IMR-90 (cell line): ENCODE measurements around the gene TMEM161A. TPM values are rescaled to one million over a fixed set of nuclear protein-coding genes. Genes with fewer than 3 reads are reported as not detected.

Source experiments
- ATAC-seq: fragments of 200-7000 bp; cut with Tn5 transposase; 2 replicates; pipeline ENCODE4 v1.9.1; 2020; ENCODE audit warnings: low read depth, mild to moderate bottlenecking, moderate library complexity
- BruUV-seq: library from RNA; stranded (reverse); fragments of 400-500 nt; replicated peaks from 2 replicates; lab custom pipeline; 2021; lab: Mats Ljungman, UMichigan
- CTCF ChIA-PET: fragments of 300-600 bp; formaldehyde crosslinking; extraction: SDS; loops from one replicate; lab custom pipeline; 2021; ENCODE audit warnings: antibody characterized with exemption; lab: Yijun Ruan, JAX
- POLR2A ChIA-PET: fragments of 300-600 bp; sonication (Branson Sonifier 250); formaldehyde crosslinking; loops from one replicate; lab custom pipeline; 2022; ENCODE audit warnings: antibody characterized with exemption; ENCODE audit not compliant: unreplicated experiment; lab: Charles Lee
- DNase-seq: peaks from one replicate; pipeline ENCODE4 v3.0.0; 2013
- H2AFZ ChIP-seq: replicated peaks from 2 replicates; pipeline ENCODE3; 2013; ENCODE audit warnings: low read length, mild to moderate bottlenecking; ENCODE audit not compliant: poor library complexity
- H2AK5ac ChIP-seq: 2 replicates; pipeline ENCODE4 v1.6.1; 2013; ENCODE audit warnings: low read depth, low read length, inconsistent platforms
- H2AK9ac ChIP-seq: replicated peaks from 2 replicates; pipeline ENCODE3; 2013; ENCODE audit warnings: mild to moderate bottlenecking, low read depth, low read length, moderate library complexity; ENCODE audit not compliant: poor library complexity
- H2BK120ac ChIP-seq: 2 replicates; pipeline ENCODE4 v1.6.1; 2013; ENCODE audit warnings: low read depth, low read length, inconsistent platforms
- H2BK15ac ChIP-seq: 3 replicates; pipeline ENCODE4 v1.6.1; 2013; ENCODE audit warnings: low read depth, low read length, inconsistent platforms
- H2BK20ac ChIP-seq: 2 replicates; pipeline ENCODE4 v1.6.1; 2013; ENCODE audit warnings: low read depth, mild to moderate bottlenecking, inconsistent platforms, low read length, moderate library complexity
- H2BK5ac ChIP-seq: 2 replicates; pipeline ENCODE4 v1.6.1; 2013; ENCODE audit warnings: mild to moderate bottlenecking, low read depth, low read length, inconsistent platforms; ENCODE audit not compliant: poor library complexity, severe bottlenecking
- H3K14ac ChIP-seq: replicated peaks from 2 replicates; pipeline ENCODE4 v1.6.1; 2013; ENCODE audit warnings: low read depth, low read length, inconsistent platforms
- H3K18ac ChIP-seq: 2 replicates; pipeline ENCODE4 v1.6.1; 2013; ENCODE audit warnings: low read depth, low read length, control low read depth
- H3K23ac ChIP-seq: 2 replicates; pipeline ENCODE4 v1.6.1; 2013; ENCODE audit warnings: low read depth, low read length, inconsistent platforms
- H3K27ac ChIP-seq: 2 replicates; pipeline ENCODE4 v1.5.1; 2013; ENCODE audit warnings: mild to moderate bottlenecking, control low read depth, low read length; ENCODE audit not compliant: insufficient read depth
- H3K27me3 ChIP-seq: 2 replicates; pipeline ENCODE4 v1.6.1; 2013; ENCODE audit warnings: low read length; ENCODE audit not compliant: control insufficient read depth, insufficient read depth
- H3K36me3 ChIP-seq: 2 replicates; pipeline ENCODE4 v1.6.1; 2013; ENCODE audit warnings: low read length, mixed read lengths; ENCODE audit not compliant: control insufficient read depth, insufficient read depth
- H3K4ac ChIP-seq: 2 replicates; pipeline ENCODE4 v1.6.1; 2013; ENCODE audit warnings: low read depth, low read length, inconsistent platforms
- H3K4me1 ChIP-seq: 2 replicates; pipeline ENCODE4 v1.6.1; 2013; ENCODE audit warnings: low read length, mixed read lengths; ENCODE audit not compliant: control insufficient read depth, insufficient read depth
- H3K4me2 ChIP-seq: 2 replicates; pipeline ENCODE4 v1.6.1; 2013; ENCODE audit warnings: low read depth, mild to moderate bottlenecking, control low read depth, low read length, moderate library complexity
- H3K4me3 ChIP-seq: 2 replicates; pipeline ENCODE4 v1.5.1; 2013; ENCODE audit warnings: low read depth, mild to moderate bottlenecking, control low read depth, low read length, moderate library complexity; ENCODE audit not compliant: insufficient read depth
- H3K56ac ChIP-seq: 2 replicates; pipeline ENCODE4 v1.6.1; 2013; ENCODE audit warnings: low read length, inconsistent platforms; ENCODE audit not compliant: insufficient read depth; ENCODE audit errors: extremely low read depth
- H3K79me1 ChIP-seq, 2 experiments: 2 replicates each; pipeline ENCODE4 v1.6.1; 2013; ENCODE audit warnings: low read length in 2 of 2, inconsistent platforms in 1 of 2, low read depth in 1 of 2
- H3K9ac ChIP-seq: 2 replicates; pipeline ENCODE4 v1.6.1; 2013; ENCODE audit warnings: low read depth, low read length, control low read depth
- H3K9me1 ChIP-seq: 2 replicates; pipeline ENCODE4 v1.6.1; 2013; ENCODE audit warnings: low read length, inconsistent platforms; ENCODE audit not compliant: insufficient read depth
- H3K9me3 ChIP-seq: 2 replicates; pipeline ENCODE4 v1.6.1; 2013; ENCODE audit warnings: low read length; ENCODE audit not compliant: control insufficient read depth, insufficient read depth
- H4K20me1 ChIP-seq: 2 replicates; pipeline ENCODE4 v1.6.1; 2013; ENCODE audit warnings: low read length, inconsistent platforms; ENCODE audit not compliant: insufficient read depth
- H4K5ac ChIP-seq: 2 replicates; pipeline ENCODE4 v1.6.1; 2013; ENCODE audit warnings: mild to moderate bottlenecking, low read depth, low read length, control low read depth
- H4K8ac ChIP-seq, 2 experiments: 2 replicates each; pipeline ENCODE4 v1.6.1; 2013; ENCODE audit warnings: low read depth in 2 of 2, low read length in 2 of 2, control low read depth in 1 of 2, inconsistent platforms in 1 of 2
- H4K91ac ChIP-seq: 2 replicates; pipeline ENCODE4 v1.6.1; 2013; ENCODE audit warnings: low read depth, low read length, inconsistent platforms; ENCODE audit not compliant: insufficient read depth
- BHLHE40 ChIP-seq: fragments of 150-350 bp; IDR thresholded peaks from 2 replicates; pipeline ENCODE4 v1.6.1; 2016; ENCODE audit warnings: mild to moderate bottlenecking, low read depth, low read length
- CEBPB ChIP-seq: IDR thresholded peaks from 2 replicates; pipeline ENCODE4 v1.6.1; 2012; ENCODE audit warnings: low read depth, low read length, improper control_type of control experiment
- CHD1 ChIP-seq: IDR thresholded peaks from 2 replicates; pipeline ENCODE4 v1.6.1; 2012; ENCODE audit warnings: low read depth, low read length, improper control_type of control experiment
- FOS ChIP-seq: fragments of 150-350 bp; IDR thresholded peaks from 2 replicates; pipeline ENCODE4 v1.6.1; 2016; ENCODE audit warnings: low read depth, low read length
- MAFK ChIP-seq: IDR thresholded peaks from 2 replicates; pipeline ENCODE4 v1.6.1; 2012; ENCODE audit warnings: low read depth, low read length, improper control_type of control experiment
- MAZ ChIP-seq: IDR thresholded peaks from 2 replicates; pipeline ENCODE4 v1.6.1; 2012; ENCODE audit warnings: low read depth, mild to moderate bottlenecking, low read length, improper control_type of control experiment, moderate library complexity, borderline replicate concordance
- MXI1 ChIP-seq: IDR thresholded peaks from 2 replicates; pipeline ENCODE4 v1.6.1; 2012; ENCODE audit warnings: low read depth, mild to moderate bottlenecking, low read length, moderate library complexity, borderline replicate concordance
- NFE2L2 ChIP-seq: fragments of 150-350 bp; IDR thresholded peaks from 2 replicates; pipeline ENCODE4 v1.6.1; 2016; ENCODE audit warnings: low read depth, mild to moderate bottlenecking, low read length
- POLR2A ChIP-seq: IDR thresholded peaks from 2 replicates; pipeline ENCODE4 v1.6.1; 2012; ENCODE audit warnings: mild to moderate bottlenecking, low read depth, low read length
- RAD21 ChIP-seq: IDR thresholded peaks from 2 replicates; pipeline ENCODE4 v1.6.1; 2012; ENCODE audit warnings: low read length, improper control_type of control experiment
- RCOR1 ChIP-seq: IDR thresholded peaks from 2 replicates; pipeline ENCODE4 v1.6.1; 2012; ENCODE audit warnings: mild to moderate bottlenecking, low read length, improper control_type of control experiment; ENCODE audit not compliant: insufficient replicate concordance
- RFX5 ChIP-seq: IDR thresholded peaks from 2 replicates; pipeline ENCODE4 v1.8.0; 2012; ENCODE audit warnings: low read depth, mild to moderate bottlenecking, low read length, moderate library complexity
- SMC3 ChIP-seq: fragments of 150-350 bp; IDR thresholded peaks from 2 replicates; pipeline ENCODE4 v1.6.1; 2016; ENCODE audit warnings: low read depth, mild to moderate bottlenecking, antibody characterized with exemption, low read length, moderate library complexity
- WGBS, 2 experiments: methylation state at CpG; one replicate each; pipeline versions ENCODE4 v1.1.5 to v1.1.7; 2013; ENCODE audit warnings: missing lambda C conversion rate in 2 of 2; ENCODE audit not compliant: insufficient read length in 1 of 2; ENCODE audit errors: extremely low coverage in 2 of 2; 5-methylcytosine and 5-hydroxymethylcytosine counted together
- dilution Hi-C: fragments of 300-500 bp; cut with HindIII; formaldehyde crosslinking; loops from one replicate; pipeline ENCODE4 v1.14.3; 2018; ENCODE audit warnings: low sequenced_read_pairs; ENCODE audit not compliant: unreplicated experiment
- in situ Hi-C: fragments of 300-500 bp; cut with MboI; formaldehyde crosslinking; loops from 3 replicates; pipeline ENCODE4 v1.14.3; 2019; ENCODE audit warnings: low sequenced_read_pairs, inconsistent platforms, mixed read lengths
- intact Hi-C: fragments of 100-400 bp; cut with micrococcal nuclease; formaldehyde crosslinking; loops from 2 replicates; pipeline ENCODE4 v1.10.0; 2022
- polyA plus RNA-seq, 3 experiments: library from polyadenylated mRNA; depleted of rRNA; stranded (reverse); fragments of >200 nt; gene quantifications; 2 replicates each; pipeline ENCODE4 v1.2.3, GENCODE V29; 2012; ENCODE audit warnings: low replicate concordance in 1 of 3
- total RNA-seq: library from RNA; depleted of rRNA; stranded (reverse); fragments of >200 nt; gene quantifications from 2 replicates; pipeline ENCODE4 v1.2.3, GENCODE V29; 2012
- TF ChIP-seq, protein P1 (sequence below): conservative IDR thresholded peaks from 2 replicates; pipeline ENCODE4 v1.5.1; 2012; ENCODE audit warnings: mild to moderate bottlenecking, low read depth, low read length, improper control_type of control experiment
- TF ChIP-seq, protein P2 (sequence below): fragments of 150-350 bp; IDR thresholded peaks from 2 replicates; pipeline ENCODE4 v1.6.1; 2016; ENCODE audit warnings: low read depth, mild to moderate bottlenecking, low read length, moderate library complexity, borderline replicate concordance
- TF ChIP-seq, protein P3 (sequence below): fragments of 150-350 bp; IDR thresholded peaks from 2 replicates; pipeline ENCODE4 v1.6.1; 2017; ENCODE audit warnings: mild to moderate bottlenecking, antibody characterized with exemption, low read length, low read depth

TMEM161A gene
- total and polyA plus RNA-seq, 2 of the 4 experiments (the other 2 are of a cell fraction): 11.1 to 34.8 TPM

DNA sequence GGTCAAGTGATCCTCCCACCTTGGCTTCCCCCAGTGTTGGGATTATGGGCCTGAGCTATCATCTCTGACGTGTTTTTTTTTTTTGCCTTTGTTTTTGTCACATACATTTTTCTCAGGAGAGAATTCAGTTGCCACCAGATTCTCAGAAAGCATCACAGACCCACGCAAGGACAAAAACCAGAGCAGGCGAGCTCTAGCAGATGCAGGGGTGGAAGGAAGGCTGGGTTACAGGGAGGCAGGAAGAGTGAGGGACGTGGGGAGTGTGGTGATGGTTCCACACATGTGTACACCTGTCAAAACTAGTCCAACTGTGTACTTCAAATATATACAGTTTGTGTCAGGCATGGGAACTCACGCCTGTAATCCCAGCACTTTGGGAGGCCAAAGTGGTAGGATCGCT lies 4.3 kb downstream of the TMEM161A start:
- no peak overlapping the region for H3K23ac ChIP-seq
- peaks cover 7% of the 10 kb centered on the region for H4K20me1 ChIP-seq
- H2BK5ac ChIP-seq: no peak overlapping the region
- peaks cover 11% of the 10 kb centered on the region for H3K9me3 ChIP-seq
- no peak overlapping the region for H2BK15ac ChIP-seq
- ChIA-PET POLR2A (no interaction called here), CTCF (interaction anchor here (0.7 kb wide), 1 partner anchor 13 kb away, joined by 4 read pairs; no protein-coding TSS in a partner anchor)
- no peak overlapping the region for H3K4me3 ChIP-seq
- H3K27ac ChIP-seq: no peak overlapping the region
- intact Hi-C loops: no loop called here
- no peak overlapping the region for H3K4me2 ChIP-seq
- H3K4me1 ChIP-seq: peaks cover 6% of the 10 kb centered on the region; the same call in 1 of the 2 replicates
- TF ChIP-seq, protein P1, sequence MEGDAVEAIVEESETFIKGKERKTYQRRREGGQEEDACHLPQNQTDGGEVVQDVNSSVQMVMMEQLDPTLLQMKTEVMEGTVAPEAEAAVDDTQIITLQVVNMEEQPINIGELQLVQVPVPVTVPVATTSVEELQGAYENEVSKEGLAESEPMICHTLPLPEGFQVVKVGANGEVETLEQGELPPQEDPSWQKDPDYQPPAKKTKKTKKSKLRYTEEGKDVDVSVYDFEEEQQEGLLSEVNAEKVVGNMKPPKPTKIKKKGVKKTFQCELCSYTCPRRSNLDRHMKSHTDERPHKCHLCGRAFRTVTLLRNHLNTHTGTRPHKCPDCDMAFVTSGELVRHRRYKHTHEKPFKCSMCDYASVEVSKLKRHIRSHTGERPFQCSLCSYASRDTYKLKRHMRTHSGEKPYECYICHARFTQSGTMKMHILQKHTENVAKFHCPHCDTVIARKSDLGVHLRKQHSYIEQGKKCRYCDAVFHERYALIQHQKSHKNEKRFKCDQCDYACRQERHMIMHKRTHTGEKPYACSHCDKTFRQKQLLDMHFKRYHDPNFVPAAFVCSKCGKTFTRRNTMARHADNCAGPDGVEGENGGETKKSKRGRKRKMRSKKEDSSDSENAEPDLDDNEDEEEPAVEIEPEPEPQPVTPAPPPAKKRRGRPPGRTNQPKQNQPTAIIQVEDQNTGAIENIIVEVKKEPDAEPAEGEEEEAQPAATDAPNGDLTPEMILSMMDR: no peak
- TF ChIP-seq SMC3 (no peak), MAFK (no peak), FOS (no peak), CEBPB (no peak), CHD1 (no peak), RCOR1 (no peak), RAD21 (no peak), RFX5 (no peak), NFE2L2 (no peak), MXI1 (no peak), POLR2A (no peak), BHLHE40 (no peak), MAZ (no peak)
- TF ChIP-seq, protein P2, sequence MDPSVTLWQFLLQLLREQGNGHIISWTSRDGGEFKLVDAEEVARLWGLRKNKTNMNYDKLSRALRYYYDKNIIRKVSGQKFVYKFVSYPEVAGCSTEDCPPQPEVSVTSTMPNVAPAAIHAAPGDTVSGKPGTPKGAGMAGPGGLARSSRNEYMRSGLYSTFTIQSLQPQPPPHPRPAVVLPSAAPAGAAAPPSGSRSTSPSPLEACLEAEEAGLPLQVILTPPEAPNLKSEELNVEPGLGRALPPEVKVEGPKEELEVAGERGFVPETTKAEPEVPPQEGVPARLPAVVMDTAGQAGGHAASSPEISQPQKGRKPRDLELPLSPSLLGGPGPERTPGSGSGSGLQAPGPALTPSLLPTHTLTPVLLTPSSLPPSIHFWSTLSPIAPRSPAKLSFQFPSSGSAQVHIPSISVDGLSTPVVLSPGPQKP: no peak
- TF ChIP-seq, protein P3, sequence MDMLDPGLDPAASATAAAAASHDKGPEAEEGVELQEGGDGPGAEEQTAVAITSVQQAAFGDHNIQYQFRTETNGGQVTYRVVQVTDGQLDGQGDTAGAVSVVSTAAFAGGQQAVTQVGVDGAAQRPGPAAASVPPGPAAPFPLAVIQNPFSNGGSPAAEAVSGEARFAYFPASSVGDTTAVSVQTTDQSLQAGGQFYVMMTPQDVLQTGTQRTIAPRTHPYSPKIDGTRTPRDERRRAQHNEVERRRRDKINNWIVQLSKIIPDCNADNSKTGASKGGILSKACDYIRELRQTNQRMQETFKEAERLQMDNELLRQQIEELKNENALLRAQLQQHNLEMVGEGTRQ: no peak
- H3K36me3 ChIP-seq: peaks cover 6% of the 10 kb centered on the region
- in situ Hi-C loops: no loop called here
- no peak overlapping the region for H3K14ac ChIP-seq
- H3K79me1 ChIP-seq: peaks cover 8 to 22% of the 10 kb centered on the region in 2 experiments; a peak in 3 of 4 replicates
- no peak overlapping the region for H3K56ac ChIP-seq
- H3K27me3 ChIP-seq: no peaks in the 10 kb centered on the region
- H2AK9ac ChIP-seq: no peak overlapping the region
- WGBS, 2 experiments: no CpG with 5 or more reads among the region's 6 CpGs
- no peak overlapping the region for H4K91ac ChIP-seq
- no peaks in the 10 kb centered on the region for H3K9me1 ChIP-seq
- H2BK20ac ChIP-seq: no peak overlapping the region
- no peak for ATAC-seq
- H3K18ac ChIP-seq: no peak overlapping the region
- H3K4ac ChIP-seq: no peak overlapping the region
- no peak overlapping the region for H4K8ac ChIP-seq
- dilution Hi-C loops: no loop called here
- DNase-seq: no peak
- no peak overlapping the region for H2BK120ac ChIP-seq
- H2AK5ac ChIP-seq: no peak overlapping the region
- no TSS peak for BruUV-seq
- no peak overlapping the region for H3K9ac ChIP-seq
- no peak overlapping the region for H4K5ac ChIP-seq
- no peak overlapping the region for H2AFZ ChIP-seq
